CD1c-positive myeloid dendritic cell (primary cell): ENCODE data around the gene NME1.

ENCODE experiments used
- DNase-seq: peaks from one replicate; pipeline ENCODE4 v3.0.0-alpha.2; 2016; ENCODE audit errors: extremely low spot score

NME1 gene

GRCh38 chr17:51189162-51189561 lies 35.8 kb downstream of the NME1 start:
- no peak for DNase-seq

- DNase-seq: no peak
Observed at GRCh38 chr17:51189628-51190027, 36.3 kb downstream of the NME1 start.

- DNase-seq: no peak
Observed at GRCh38 chr17:51191895-51192294, 38.5 kb downstream of the NME1 start.

- no peak for DNase-seq
Observed at GRCh38 chr17:51197754-51198153, 44.4 kb downstream of the NME1 start.

GRCh38 chr17:51200295-51200694 lies 46.9 kb downstream of the NME1 start:
- DNase-seq: no peak

GRCh38 chr17:51200846-51201245 lies 47.5 kb downstream of the NME1 start:
- DNase-seq: no peak

- no peak for DNase-seq
Observed at GRCh38 chr17:51203838-51204237, 50.5 kb downstream of the NME1 start.
